K562 (cell line): ENCODE data around the gene DELE1. TPM values are rescaled to one million over a fixed set of nuclear protein-coding genes. Genes with fewer than 3 reads are reported as not detected.

Experiments used
- ARHGAP35 ChIP-seq: fragments of 450-650 bp; IDR thresholded peaks from 2 replicates; pipeline ENCODE4 v1.6.1; 2018; ENCODE audit not compliant: partially characterized antibody
- EP400 ChIP-seq: fragments of 450-650 bp; IDR thresholded peaks from 2 replicates; pipeline ENCODE4 v1.6.1; 2017; ENCODE audit warnings: antibody characterized with exemption, mild to moderate bottlenecking, moderate library complexity
- FOS ChIP-seq: IDR thresholded peaks from 3 replicates; pipeline ENCODE4 v1.6.1; 2011; ENCODE audit not compliant: insufficient read length; ENCODE audit errors: extremely low read depth
- GATAD2B ChIP-seq: fragments of 450-650 bp; IDR thresholded peaks from 2 replicates; pipeline ENCODE4 v1.6.1; 2017; ENCODE audit warnings: mild to moderate bottlenecking, borderline replicate concordance
- HMGN3 ChIP-seq: IDR thresholded peaks from 2 replicates; pipeline ENCODE4 v1.6.1; 2011; ENCODE audit warnings: borderline replicate concordance, low read depth, mild to moderate bottlenecking, mixed read lengths, low read length; ENCODE audit not compliant: insufficient read length; ENCODE audit errors: extremely low read depth
- MCM2 ChIP-seq: fragments of 450-650 bp; IDR thresholded peaks from 2 replicates; pipeline ENCODE4 v1.6.1; 2017; ENCODE audit warnings: low read depth, mild to moderate bottlenecking
- MED1 ChIP-seq: sonication (generic); formaldehyde crosslinking; IDR thresholded peaks from 2 replicates; pipeline ENCODE4 v1.8.1; 2023; ENCODE audit warnings: missing genetic modification reagents, borderline replicate concordance
- NCOA6 ChIP-seq: fragments of 450-650 bp; IDR thresholded peaks from 2 replicates; pipeline ENCODE4 v1.6.1; 2017; ENCODE audit warnings: mild to moderate bottlenecking
- NEUROD1 ChIP-seq: fragments of 150-350 bp; IDR thresholded peaks from 2 replicates; pipeline ENCODE4 v1.6.1; 2014; ENCODE audit warnings: borderline replicate concordance, low read length, low read depth; ENCODE audit not compliant: partially characterized antibody
- PATZ1 ChIP-seq: fragments of 250-450 bp; sonication (Bioruptor Pico); IDR thresholded peaks from 2 replicates; pipeline ENCODE4 v1.5.0; 2020; ENCODE audit warnings: mild to moderate bottlenecking, borderline replicate concordance
- PYGO2 ChIP-seq: fragments of 450-650 bp; IDR thresholded peaks from 2 replicates; pipeline ENCODE4 v1.6.1; 2016; ENCODE audit warnings: mild to moderate bottlenecking, missing genetic modification characterization, moderate library complexity, missing compliant biosample characterization
- RBM34 ChIP-seq: fragments of 200-400 bp; formaldehyde crosslinking; IDR thresholded peaks from 2 replicates; pipeline ENCODE4 v1.6.1; 2018; ENCODE audit warnings: low read length, borderline replicate concordance; ENCODE audit not compliant: insufficient read depth
- SAFB2 ChIP-seq: fragments of 200-400 bp; formaldehyde crosslinking; IDR thresholded peaks from 2 replicates; pipeline ENCODE4 v1.6.1; 2018; ENCODE audit warnings: borderline replicate concordance, low read length, low read depth, moderate library complexity; ENCODE audit not compliant: severe bottlenecking
- SIN3A ChIP-seq, 2 experiments: fragments of 150-350 bp in 1 of 2; IDR thresholded peaks; 2 replicates each; pipeline ENCODE4 v1.6.1; 2011 to 2016; ENCODE audit warnings: borderline replicate concordance in 2 of 2, low read depth in 2 of 2, low read length in 2 of 2, mild to moderate bottlenecking in 2 of 2, moderate library complexity in 2 of 2; ENCODE audit not compliant: control insufficient read depth in 1 of 2
- ZKSCAN1 ChIP-seq: fragments of 150-350 bp; IDR thresholded peaks from 2 replicates; pipeline ENCODE4 v1.6.1; 2016; ENCODE audit warnings: low read depth, low read length
- ZNF124 ChIP-seq: sonication (generic); formaldehyde crosslinking; IDR thresholded peaks from 2 replicates; pipeline ENCODE4 v1.8.1; 2022; ENCODE audit warnings: missing genetic modification reagents
- ZNF263 ChIP-seq: sonication (generic); formaldehyde crosslinking; IDR thresholded peaks from 2 replicates; pipeline ENCODE4 v1.8.0; 2022; ENCODE audit warnings: mild to moderate bottlenecking, missing genetic modification reagents, borderline replicate concordance
- ZNF655 ChIP-seq: fragments of 250-450 bp; sonication (Bioruptor Pico); IDR thresholded peaks from 2 replicates; pipeline ENCODE4 v1.5.0; 2021
- ZNF764 ChIP-seq: fragments of 250-450 bp; sonication (Bioruptor Pico); IDR thresholded peaks from 2 replicates; pipeline ENCODE4 v1.4.0; 2020; ENCODE audit warnings: low read depth, mild to moderate bottlenecking, moderate library complexity
- polyA plus RNA-seq, 8 experiments: library from polyadenylated mRNA; depleted of rRNA in 4 of 8; stranded (reverse) in 5 of 8; unstranded in 3 of 8; fragments of >200 nt; fragmentation: Nextera tagmentation in 2 of 8; fragmentation: Illumina TruSeq in 1 of 8; extraction: Ambion mirVana in 2 of 8; extraction: Trizol in 1 of 8; gene quantifications; 2 replicates each; pipeline versions ENCODE4 v1.2.1 to v1.2.3, GENCODE V29; 2011 to 2014; ENCODE audit warnings: inconsistent platforms in 1 of 8, missing spikeins in 1 of 8
- total RNA-seq, 7 experiments: library from RNA; depleted of rRNA in 6 of 7; stranded (reverse); fragments of >200 nt in 6 of 7; fragmentation: Illumina TruSeq in 2 of 7; extraction: Trizol in 2 of 7; gene quantifications; 2 replicates each; pipeline versions ENCODE4 v1.2.1 to v1.2.3, GENCODE V29; 2011 to 2021; ENCODE audit warnings: low replicate concordance in 1 of 7
- TF ChIP-seq, protein P1 (sequence below): sonication (generic); formaldehyde crosslinking; IDR thresholded peaks from 2 replicates; pipeline ENCODE4 v1.8.1; 2023; ENCODE audit warnings: mild to moderate bottlenecking, missing genetic modification reagents

Gene DELE1
- total and polyA plus RNA-seq, 9 of the 15 experiments (the other 6 are each of a cell fraction or from before 2014, with no cell fraction given): 16.6 to 74.4 (median 49.8) TPM

- no peak for TF ChIP-seq GATAD2B
- TF ChIP-seq FOS: no peak
- no peak for TF ChIP-seq ARHGAP35
- no peak for TF ChIP-seq ZNF764
- peak; percentile 12 to 59; a peak in 2 of 4 replicates for TF ChIP-seq SIN3A (IDR thresholded peaks at IDR 0.05; ENCODE audit: borderline replicate concordance in 2 of 2, control insufficient read depth in 1 of 2, low read depth in 2 of 2, low read length in 2 of 2)
- no peak for TF ChIP-seq ZNF263 (CRISPR knock-in tag)
- peak; percentile 14 for TF ChIP-seq NEUROD1
- no peak for TF ChIP-seq NCOA6
- TF ChIP-seq PYGO2 (tag): no peak
- TF ChIP-seq ZKSCAN1: no peak
- TF ChIP-seq RBM34: no peak
- no peak for TF ChIP-seq PATZ1 (CRISPR knock-in tag)
- TF ChIP-seq MCM2: no peak
- TF ChIP-seq, protein P1, sequence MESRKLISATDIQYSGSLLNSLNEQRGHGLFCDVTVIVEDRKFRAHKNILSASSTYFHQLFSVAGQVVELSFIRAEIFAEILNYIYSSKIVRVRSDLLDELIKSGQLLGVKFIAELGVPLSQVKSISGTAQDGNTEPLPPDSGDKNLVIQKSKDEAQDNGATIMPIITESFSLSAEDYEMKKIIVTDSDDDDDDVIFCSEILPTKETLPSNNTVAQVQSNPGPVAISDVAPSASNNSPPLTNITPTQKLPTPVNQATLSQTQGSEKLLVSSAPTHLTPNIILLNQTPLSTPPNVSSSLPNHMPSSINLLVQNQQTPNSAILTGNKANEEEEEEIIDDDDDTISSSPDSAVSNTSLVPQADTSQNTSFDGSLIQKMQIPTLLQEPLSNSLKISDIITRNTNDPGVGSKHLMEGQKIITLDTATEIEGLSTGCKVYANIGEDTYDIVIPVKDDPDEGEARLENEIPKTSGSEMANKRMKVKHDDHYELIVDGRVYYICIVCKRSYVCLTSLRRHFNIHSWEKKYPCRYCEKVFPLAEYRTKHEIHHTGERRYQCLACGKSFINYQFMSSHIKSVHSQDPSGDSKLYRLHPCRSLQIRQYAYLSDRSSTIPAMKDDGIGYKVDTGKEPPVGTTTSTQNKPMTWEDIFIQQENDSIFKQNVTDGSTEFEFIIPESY (CRISPR knock-in tag): peak; percentile 64
- peak; percentile 93 for TF ChIP-seq EP400
- no peak for TF ChIP-seq ZNF655 (CRISPR knock-in tag)
- TF ChIP-seq HMGN3: peak; percentile 78
- no peak for TF ChIP-seq MED1 (CRISPR knock-in tag)
- TF ChIP-seq SAFB2: no peak
- TF ChIP-seq ZNF124 (CRISPR knock-in tag): no peak
These were observed at the start of gene DELE1 (continued) for GRCh38 chr5:141923448-141924313.
